Kidney (tissue), 14 donors: ENCODE measurements around the gene P4HA3. TPM values are rescaled to one million over a fixed set of nuclear protein-coding genes. Genes with fewer than 3 reads are reported as not detected.

Experiments
- DNase-seq, 5 donors: peaks; one replicate each; pipeline ENCODE4 v3.0.0-alpha.2; 2013 to 2020
- FAIRE-seq: peaks from 2 replicates; lab custom pipeline; 2012; peaks lifted over from hg19 to GRCh38; lab: Jason Lieb, UNC
- H3K27ac ChIP-seq, 2 donors: one replicate each; pipeline ENCODE4 v1.7.0; 2013; ENCODE audit warnings: low read depth in 2 of 2, low read length in 2 of 2, inconsistent platforms in 1 of 2
- H3K27me3 ChIP-seq: one replicate; pipeline ENCODE4 v1.7.1; 2013; ENCODE audit warnings: low read length, inconsistent platforms; ENCODE audit not compliant: control insufficient read depth, insufficient read depth
- H3K36me3 ChIP-seq, 3 donors: one replicate each; pipeline versions ENCODE4 v1.7.0 to v1.7.1; 2013; ENCODE audit warnings: low read length in 3 of 3, control low read depth in 1 of 3, inconsistent platforms in 1 of 3; ENCODE audit not compliant: insufficient read depth in 3 of 3, control insufficient read depth in 2 of 3
- H3K4me1 ChIP-seq, 3 donors: one replicate each; pipeline versions ENCODE4 v1.7.0 to v1.7.1; 2013; ENCODE audit warnings: low read length in 3 of 3, inconsistent platforms in 1 of 3, low read depth in 1 of 3; ENCODE audit not compliant: control insufficient read depth in 2 of 3, insufficient read depth in 2 of 3
- H3K4me3 ChIP-seq, 3 donors: one replicate each; pipeline versions ENCODE4 v1.7.0 to v1.8.1; 2013; ENCODE audit warnings: low read length in 3 of 3, control low read depth in 1 of 3, inconsistent platforms in 1 of 3
- H3K9ac ChIP-seq, 3 donors: one replicate each; pipeline versions ENCODE4 v1.7.0 to v1.7.1; 2013; ENCODE audit warnings: low read length in 3 of 3, control low read depth in 1 of 3, inconsistent platforms in 1 of 3
- H3K9me3 ChIP-seq, 3 donors: one replicate each; pipeline versions ENCODE4 v1.7.0 to v1.7.1; 2013; ENCODE audit warnings: low read length in 3 of 3, control low read depth in 1 of 3, inconsistent platforms in 1 of 3; ENCODE audit not compliant: control insufficient read depth in 2 of 3, insufficient read depth in 1 of 3
- intact Hi-C: fragments of 100-400 bp; cut with DNase I; formaldehyde crosslinking; loops from one replicate; pipeline ENCODE4 v1.11.1; 2022
- polyA plus RNA-seq: library from polyadenylated mRNA; stranded (reverse); fragments of 350-450 nt; fragmentation: Illumina TruSeq; extraction: RNeasy Lipid Tissue Mini Kit (QIAGEN cat#74804); gene quantifications from one replicate; pipeline ENCODE4 v1.2.3, GENCODE V29; 2014; ENCODE audit warnings: low read depth, low replicate concordance; ENCODE audit not compliant: insufficient read depth
- total RNA-seq: library from RNA; stranded (reverse); fragmentation: NEBNext Ultra II Directional; extraction: Animal tissue kit (Norgen Biotek cat#: 25700); gene quantifications from one replicate; pipeline ENCODE4 v1.2.1, GENCODE V29; 2021
- TF ChIP-seq, protein P1 (sequence below): IDR thresholded peaks from 3 replicates; pipeline ENCODE4 v1.5.1; 2012; ENCODE audit warnings: mild to moderate bottlenecking, moderate library complexity, borderline replicate concordance; ENCODE audit not compliant: insufficient read depth; ENCODE audit errors: extremely low read depth
- donor health status: control.
- donor health status: control.
- donor health status: control.
- donor health status: control.
- donor health status: control.
- donor health status: DM: yes; HTN: yes; CAD: no.
- donor health status: Normal renal cell carcinoma (clear cell type).

The P4HA3 gene
- total and polyA plus RNA-seq, 2 donors from 2014 or later: 0.39 to 1.2 TPM

DNA sequence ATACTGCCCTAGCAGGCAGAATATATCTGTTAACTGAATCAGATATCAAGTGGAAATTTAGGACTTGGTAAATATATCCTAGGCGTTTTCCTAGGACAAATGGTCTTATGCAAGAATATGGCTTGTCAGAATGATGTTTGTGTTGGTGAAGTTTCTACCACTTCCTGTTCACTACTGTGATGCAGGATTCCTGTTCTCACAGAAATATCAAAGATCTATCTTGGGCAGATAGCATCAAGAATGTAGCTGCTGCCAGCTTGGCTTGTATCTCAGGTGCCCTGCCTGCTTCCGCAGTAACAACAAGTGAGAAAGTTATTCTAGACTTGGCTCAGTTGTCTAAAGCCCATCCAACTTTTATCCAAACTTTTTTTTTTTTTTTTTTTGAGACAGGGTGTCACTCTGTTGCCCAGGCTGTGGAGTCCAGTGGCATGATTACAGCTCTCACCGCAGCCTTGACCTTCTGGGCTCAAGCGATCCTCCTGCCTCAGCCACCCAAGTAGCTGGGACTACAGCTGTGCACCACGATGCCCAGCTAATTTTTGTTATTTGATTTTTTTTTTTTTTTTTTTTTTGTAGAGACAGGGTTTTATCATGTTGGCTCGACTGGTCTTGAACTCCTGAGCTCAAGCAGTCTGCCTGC lies 79.0 kb downstream of the P4HA3 start:
- DNase-seq: no peak
- Histone ChIP-seq H3K27ac (no peak overlapping the region), H3K9me3 (no peaks in the 10 kb centered on the region), H3K27me3 (no peaks in the 10 kb centered on the region), H3K4me1 (no peaks in the 10 kb centered on the region), H3K36me3 (peaks cover 0 to 43% (median 6%) of the 10 kb centered on the region in 3 donors), H3K4me3 (no peak overlapping the region), H3K9ac (no peak overlapping the region)
- intact Hi-C loops: no loop called here
- TF ChIP-seq, protein P1, sequence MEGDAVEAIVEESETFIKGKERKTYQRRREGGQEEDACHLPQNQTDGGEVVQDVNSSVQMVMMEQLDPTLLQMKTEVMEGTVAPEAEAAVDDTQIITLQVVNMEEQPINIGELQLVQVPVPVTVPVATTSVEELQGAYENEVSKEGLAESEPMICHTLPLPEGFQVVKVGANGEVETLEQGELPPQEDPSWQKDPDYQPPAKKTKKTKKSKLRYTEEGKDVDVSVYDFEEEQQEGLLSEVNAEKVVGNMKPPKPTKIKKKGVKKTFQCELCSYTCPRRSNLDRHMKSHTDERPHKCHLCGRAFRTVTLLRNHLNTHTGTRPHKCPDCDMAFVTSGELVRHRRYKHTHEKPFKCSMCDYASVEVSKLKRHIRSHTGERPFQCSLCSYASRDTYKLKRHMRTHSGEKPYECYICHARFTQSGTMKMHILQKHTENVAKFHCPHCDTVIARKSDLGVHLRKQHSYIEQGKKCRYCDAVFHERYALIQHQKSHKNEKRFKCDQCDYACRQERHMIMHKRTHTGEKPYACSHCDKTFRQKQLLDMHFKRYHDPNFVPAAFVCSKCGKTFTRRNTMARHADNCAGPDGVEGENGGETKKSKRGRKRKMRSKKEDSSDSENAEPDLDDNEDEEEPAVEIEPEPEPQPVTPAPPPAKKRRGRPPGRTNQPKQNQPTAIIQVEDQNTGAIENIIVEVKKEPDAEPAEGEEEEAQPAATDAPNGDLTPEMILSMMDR: no peak
- no peak for FAIRE-seq

DNA sequence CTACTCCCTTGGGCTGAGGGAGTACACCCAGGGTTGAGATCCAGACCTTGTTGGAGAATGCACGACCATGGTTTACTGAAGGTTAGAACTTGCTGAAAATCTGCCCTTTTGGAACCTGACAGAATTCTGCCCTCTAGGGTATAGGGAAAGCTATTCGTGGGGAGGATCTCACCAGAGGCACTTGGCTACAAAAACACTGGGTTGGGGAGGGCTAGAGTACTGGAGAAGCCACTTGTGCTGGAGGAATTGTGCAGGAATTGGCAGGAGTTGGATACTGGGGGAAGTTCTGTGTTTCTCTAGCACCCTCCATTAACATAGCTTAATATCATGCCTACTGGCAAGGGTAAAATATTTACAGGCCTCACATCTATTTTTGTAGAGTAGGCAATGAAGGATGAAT lies 84.5 kb downstream of the P4HA3 start:
- H3K9me3 ChIP-seq: no peaks in the 10 kb centered on the region
- H3K4me1 ChIP-seq: no peaks in the 10 kb centered on the region
- H3K36me3 ChIP-seq: peaks cover 0 to 21% (median 6%) of the 10 kb centered on the region in 3 donors
- FAIRE-seq (no peak), DNase-seq (no peak)
- H3K9ac ChIP-seq: no peak overlapping the region
- TF ChIP-seq, protein P1: no peak
- no peak overlapping the region for H3K4me3 ChIP-seq
- no peak overlapping the region for H3K27ac ChIP-seq
- H3K27me3 ChIP-seq: no peaks in the 10 kb centered on the region
- intact Hi-C loops: no loop called here

DNA sequence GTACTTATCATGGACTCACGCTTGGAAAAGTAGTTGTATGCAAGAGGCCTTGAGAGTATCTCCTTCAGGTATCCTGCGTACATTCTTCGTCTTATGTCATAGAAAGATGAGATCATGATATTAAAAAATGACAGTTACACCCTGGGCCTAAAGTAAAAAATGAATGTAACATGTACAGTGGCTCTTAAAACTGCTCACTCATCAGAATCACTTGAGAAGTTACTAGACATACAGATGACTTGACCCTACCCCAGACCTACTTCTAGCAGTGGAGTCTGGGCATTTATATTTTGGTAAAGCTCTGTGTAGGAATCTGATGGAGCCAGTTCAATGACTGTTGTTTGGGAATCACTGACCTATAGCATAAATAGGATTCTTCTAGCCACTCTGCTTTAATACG lies 85.9 kb downstream of the P4HA3 start:
- H3K9me3 ChIP-seq: no peaks in the 10 kb centered on the region
- TF ChIP-seq, protein P1: no peak
- intact Hi-C loops: no loop called here
- FAIRE-seq: no peak
- H3K27me3 ChIP-seq: no peaks in the 10 kb centered on the region
- H3K36me3 ChIP-seq: peaks cover 0 to 7% (median 4%) of the 10 kb centered on the region in 3 donors
- H3K4me1 ChIP-seq: peaks cover 0 to 2% (median 0%) of the 10 kb centered on the region in 3 donors
- no peak overlapping the region for H3K27ac ChIP-seq
- DNase-seq: no peak
- H3K9ac ChIP-seq: no peak overlapping the region
- no peak overlapping the region for H3K4me3 ChIP-seq
